Placental pericyte (primary cell): ENCODE data around the gene DHRS12. TPM values are rescaled to one million over a fixed set of nuclear protein-coding genes. Genes with fewer than 3 reads are reported as not detected.

ENCODE experiments used
- total RNA-seq: library from RNA; depleted of rRNA; stranded (reverse); fragments of >200 nt; gene quantifications from 2 replicates; pipeline ENCODE4 v1.2.3, GENCODE V29; 2012

The DHRS12 gene
- total RNA-seq = 1.9 and 3.3 TPM in 2 replicates

GRCh38 chr13:51803422-51804294, at the start of gene DHRS12:
TSS of gene DHRS12 (minus strand) at chr13:51804163. CDS start at chr13:51799659, 4,504 bp downstream.

GRCh38 chr13:51844862-51845573, 41.1 kb upstream of the DHRS12 start, which contains the start of gene TMEM272:
TSS of gene TMEM272 (minus strand) at chr13:51845177. CDS start at chr13:51838530, 6,647 bp downstream.

Other genes with a start within 250 kb of the DHRS12 start
- gene WDFY2, start 219.7 kb downstream of the DHRS12 start, total RNA-seq = 9.2 and 13.9 TPM in 2 replicates
- gene TMEM272, start 41.0 kb upstream of the DHRS12 start, total RNA-seq = not detected in 2 replicates
- not detected in 2 replicates for gene CCDC70, start 57.8 kb upstream of the DHRS12 start, total RNA-seq
- 1.4 and 2.8 TPM in 2 replicates for gene ATP7B, start 207.3 kb upstream of the DHRS12 start, total RNA-seq
- gene ALG11, start 208.2 kb upstream of the DHRS12 start, total RNA-seq = 28.5 and 34.4 TPM in 2 replicates
- gene UTP14C, start 220.5 kb upstream of the DHRS12 start, total RNA-seq = 14.3 and 20.8 TPM in 2 replicates